GM23338 (cell line): ENCODE measurements around the gene GAK.

Experiments used
- CREB1 ChIP-seq: fragments of 250-450 bp; sonication (Bioruptor Pico); IDR thresholded peaks from 2 replicates; pipeline ENCODE4 v1.5.0; 2020; ENCODE audit warnings: low read depth, mild to moderate bottlenecking, moderate library complexity
- CTCF ChIP-seq, 2 experiments: fragments of 200-600 bp in 1 of 2; sonication (generic) in 1 of 2; conservative IDR thresholded peaks; 2 replicates each; pipeline versions ENCODE4 v1.5.1 to v1.6.1; 2016 to 2017; ENCODE audit warnings: antibody characterized with exemption in 2 of 2, low read depth in 2 of 2, mild to moderate bottlenecking in 2 of 2, moderate library complexity in 1 of 2
- ETS1 ChIP-seq: IDR thresholded peaks from 2 replicates; pipeline ENCODE4 v1.6.1; 2016; ENCODE audit warnings: antibody characterized with exemption
- EZH2 ChIP-seq: fragments of 200-600 bp; sonication (generic); IDR thresholded peaks from one replicate; pipeline ENCODE4 v1.8.0; 2017; ENCODE audit warnings: antibody characterized with exemption, mild to moderate bottlenecking, low read depth; ENCODE audit not compliant: unreplicated experiment
- EZH2phosphoT487 ChIP-seq: fragments of 200-600 bp; sonication (generic); IDR thresholded peaks from one replicate; pipeline ENCODE4 v1.8.1; 2018; ENCODE audit warnings: antibody characterized with exemption; ENCODE audit not compliant: unreplicated experiment
- NANOG ChIP-seq: IDR thresholded peaks from 2 replicates; pipeline ENCODE4 v1.6.1; 2016; ENCODE audit warnings: antibody characterized with exemption, borderline replicate concordance
- POLR2AphosphoS5 ChIP-seq: IDR thresholded peaks from 2 replicates; pipeline ENCODE4 v1.6.1; 2016; ENCODE audit warnings: antibody characterized with exemption, low read depth
- REST ChIP-seq: IDR thresholded peaks from one replicate; pipeline ENCODE4 v1.6.1; 2018; ENCODE audit warnings: antibody characterized with exemption; ENCODE audit not compliant: unreplicated experiment

GRCh38 chr4:875818-876423 is 56.2 kb downstream of the GAK start:
- no peak for TF ChIP-seq CTCF (conservative IDR thresholded peaks at IDR 0.05; ENCODE audit: low read depth in 2 of 2)
- TF ChIP-seq POLR2AphosphoS5, result no peak
- no peak for TF ChIP-seq EZH2
- no peak for TF ChIP-seq ETS1
- TF ChIP-seq CREB1 (CRISPR knock-in tag), result no peak
- no peak for TF ChIP-seq REST
- TF ChIP-seq NANOG, result no peak
- TF ChIP-seq EZH2phosphoT487, result no peak
